ENCODE measurements around the gene RBM19. TPM values are rescaled to one million over a fixed set of nuclear protein-coding genes. Genes with fewer than 3 reads are reported as not detected.
A peak's percentile ranks its signal among the peaks of the same experiment; 100 is the strongest.

RBM19 gene
- total RNA-seq, 2 experiments from 2014 or later: 29.6 to 33.8 TPM

- ChIA-PET CTCF (interaction anchor here (0.6 kb wide), 1 partner anchor 48 kb away, joined by 4 read pairs; no protein-coding TSS in a partner anchor), POLR2A (no interaction called here)
- no peaks in the 10 kb centered on the region for H3K36me3 Mint-ChIP-seq (ENCODE audit: low read depth)
- H3K27ac Mint-ChIP-seq: no peak overlapping the region
- H3K27me3 Mint-ChIP-seq (ENCODE audit: low read depth): no peaks in the 10 kb centered on the region
- ATAC-seq: no peak
- H3K4me1 Mint-ChIP-seq (ENCODE audit: low read depth): no peaks in the 10 kb centered on the region
- no peaks in the 10 kb centered on the region for H3K9me3 Mint-ChIP-seq (ENCODE audit: insufficient read depth)
- no peak overlapping the region for H3K4me3 Mint-ChIP-seq
- DNase-seq: no peak
Observed at GRCh38 chr12:113879658-113880057, 86.5 kb downstream of the RBM19 start.

GRCh38 chr12:113877607-113878006, 88.5 kb downstream of the RBM19 start:
- no peak overlapping the region for H3K4me3 Mint-ChIP-seq
- ATAC-seq: no peak
- no peak for DNase-seq
- no peaks in the 10 kb centered on the region for H3K9me3 Mint-ChIP-seq (ENCODE audit: insufficient read depth)
- H3K27ac Mint-ChIP-seq: no peak overlapping the region
- no peaks in the 10 kb centered on the region for H3K4me1 Mint-ChIP-seq (ENCODE audit: low read depth)
- POLR2A ChIA-PET: no interaction called here
- no peaks in the 10 kb centered on the region for H3K27me3 Mint-ChIP-seq (ENCODE audit: low read depth)
- CTCF ChIA-PET: no interaction called here
- no peaks in the 10 kb centered on the region for H3K36me3 Mint-ChIP-seq (ENCODE audit: low read depth)

- DNase-seq: no peak
- ChIA-PET CTCF (no interaction called here), POLR2A (no interaction called here)
- Mint-ChIP-seq H3K27ac (no peak overlapping the region), H3K36me3 (ENCODE audit: low read depth) (no peaks in the 10 kb centered on the region), H3K4me1 (ENCODE audit: low read depth) (no peaks in the 10 kb centered on the region), H3K9me3 (ENCODE audit: insufficient read depth) (no peaks in the 10 kb centered on the region), H3K27me3 (ENCODE audit: low read depth) (no peaks in the 10 kb centered on the region), H3K4me3 (no peak overlapping the region)
- ATAC-seq: no peak
Observed at GRCh38 chr12:113876160-113876559, 90.0 kb downstream of the RBM19 start.

- Mint-ChIP-seq H3K4me1 (ENCODE audit: low read depth) (no peaks in the 10 kb centered on the region), H3K36me3 (ENCODE audit: low read depth) (no peaks in the 10 kb centered on the region), H3K27me3 (ENCODE audit: low read depth) (no peaks in the 10 kb centered on the region), H3K4me3 (no peak overlapping the region), H3K27ac (no peak overlapping the region), H3K9me3 (ENCODE audit: insufficient read depth) (no peaks in the 10 kb centered on the region)
- POLR2A ChIA-PET: no interaction called here
- DNase-seq (no peak), ATAC-seq (no peak)
- CTCF ChIA-PET: no interaction called here
Observed at GRCh38 chr12:113875691-113876090, 90.4 kb downstream of the RBM19 start.

- no peak overlapping the region for H3K4me3 Mint-ChIP-seq
- peak overlapping the region; percentile 30 for H3K27ac Mint-ChIP-seq
- ChIA-PET POLR2A (no interaction called here), CTCF (no interaction called here)
- DNase-seq (no peak), ATAC-seq (no peak)
- no peaks in the 10 kb centered on the region for H3K27me3 Mint-ChIP-seq (ENCODE audit: low read depth)
- H3K9me3 Mint-ChIP-seq (ENCODE audit: insufficient read depth): no peaks in the 10 kb centered on the region
- no peaks in the 10 kb centered on the region for H3K4me1 Mint-ChIP-seq (ENCODE audit: low read depth)
- no peaks in the 10 kb centered on the region for H3K36me3 Mint-ChIP-seq (ENCODE audit: low read depth)
Observed at GRCh38 chr12:113874999-113875561, 91.0 kb downstream of the RBM19 start.

GRCh38 chr12:113874326-113874725, 91.8 kb downstream of the RBM19 start:
- Mint-ChIP-seq H3K36me3 (ENCODE audit: low read depth) (no peaks in the 10 kb centered on the region), H3K4me3 (no peak overlapping the region), H3K27me3 (ENCODE audit: low read depth) (no peaks in the 10 kb centered on the region), H3K4me1 (ENCODE audit: low read depth) (no peaks in the 10 kb centered on the region), H3K9me3 (ENCODE audit: insufficient read depth) (no peaks in the 10 kb centered on the region), H3K27ac (no peak overlapping the region)
- no peak for DNase-seq
- POLR2A ChIA-PET: no interaction called here
- CTCF ChIA-PET: no interaction called here
- ATAC-seq: no peak

GRCh38 chr12:113873740-113874139, 92.4 kb downstream of the RBM19 start:
- ATAC-seq: no peak
- Mint-ChIP-seq H3K9me3 (ENCODE audit: insufficient read depth) (no peaks in the 10 kb centered on the region), H3K27ac (no peak overlapping the region), H3K4me1 (ENCODE audit: low read depth) (no peaks in the 10 kb centered on the region), H3K36me3 (ENCODE audit: low read depth) (no peaks in the 10 kb centered on the region), H3K27me3 (ENCODE audit: low read depth) (no peaks in the 10 kb centered on the region), H3K4me3 (no peak overlapping the region)
- DNase-seq: no peak
- ChIA-PET POLR2A (no interaction called here), CTCF (no interaction called here)

DNA sequence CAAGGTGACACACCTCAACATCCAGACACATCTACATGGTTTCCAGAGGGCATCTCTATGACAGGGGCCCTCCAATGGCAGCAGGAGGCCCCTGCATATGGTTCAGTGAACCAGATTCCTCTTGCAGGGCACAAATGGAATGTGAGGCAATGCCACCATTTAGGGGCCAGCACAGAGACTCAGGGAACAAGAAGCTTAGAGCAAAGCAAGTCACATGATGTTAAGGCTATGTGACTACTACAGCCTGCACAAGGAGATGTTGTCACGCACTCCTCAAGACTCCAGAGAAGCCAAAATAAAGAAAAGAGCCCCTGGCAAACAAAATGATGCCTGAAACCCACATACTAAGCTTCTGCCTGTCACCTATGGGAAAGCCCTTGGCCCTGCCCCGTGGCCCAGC, 95.2 kb downstream of the RBM19 start:
- Mint-ChIP-seq H3K9me3 (ENCODE audit: insufficient read depth) (no peaks in the 10 kb centered on the region), H3K36me3 (ENCODE audit: low read depth) (no peaks in the 10 kb centered on the region), H3K4me1 (ENCODE audit: low read depth) (no peaks in the 10 kb centered on the region), H3K4me3 (no peak overlapping the region), H3K27me3 (ENCODE audit: low read depth) (no peaks in the 10 kb centered on the region), H3K27ac (no peak overlapping the region)
- ATAC-seq: no peak
- no peak for DNase-seq
- ChIA-PET CTCF (no interaction called here), POLR2A (no interaction called here)

- Mint-ChIP-seq H3K4me1 (ENCODE audit: low read depth) (no peaks in the 10 kb centered on the region), H3K9me3 (ENCODE audit: insufficient read depth) (no peaks in the 10 kb centered on the region), H3K4me3 (no peak overlapping the region), H3K27me3 (ENCODE audit: low read depth) (no peaks in the 10 kb centered on the region), H3K36me3 (ENCODE audit: low read depth) (no peaks in the 10 kb centered on the region), H3K27ac (no peak overlapping the region)
- ChIA-PET POLR2A (no interaction called here), CTCF (no interaction called here)
- ATAC-seq (no peak), DNase-seq (no peak)
Observed at GRCh38 chr12:113870035-113870434, 96.1 kb downstream of the RBM19 start.

- ChIA-PET CTCF (no interaction called here), POLR2A (no interaction called here)
- ATAC-seq (no peak), DNase-seq (no peak)
- Mint-ChIP-seq H3K27me3 (ENCODE audit: low read depth) (no peaks in the 10 kb centered on the region), H3K9me3 (ENCODE audit: insufficient read depth) (no peaks in the 10 kb centered on the region), H3K4me1 (ENCODE audit: low read depth) (peaks cover 4% of the 10 kb centered on the region), H3K36me3 (ENCODE audit: low read depth) (no peaks in the 10 kb centered on the region), H3K4me3 (no peak overlapping the region), H3K27ac (peak overlapping the region; percentile 44)
Observed at GRCh38 chr12:113868365-113868764, 97.8 kb downstream of the RBM19 start.

- Mint-ChIP-seq H3K27me3 (ENCODE audit: low read depth) (no peaks in the 10 kb centered on the region), H3K27ac (no peak overlapping the region), H3K9me3 (ENCODE audit: insufficient read depth) (no peaks in the 10 kb centered on the region), H3K4me3 (no peak overlapping the region), H3K36me3 (ENCODE audit: low read depth) (no peaks in the 10 kb centered on the region), H3K4me1 (ENCODE audit: low read depth) (peaks cover 14% of the 10 kb centered on the region)
- POLR2A ChIA-PET: no interaction called here
- CTCF ChIA-PET: no interaction called here
- DNase-seq: no peak
- ATAC-seq: no peak
Observed at GRCh38 chr12:113867258-113867657, 98.9 kb downstream of the RBM19 start.

GRCh38 chr12:113866496-113866895, 99.6 kb downstream of the RBM19 start:
- POLR2A ChIA-PET: interaction anchor here (0.6 kb wide), 1 partner anchor 644 kb away, joined by 3 read pairs; no protein-coding TSS in a partner anchor
- ATAC-seq (no peak), DNase-seq (no peak)
- H3K27me3 Mint-ChIP-seq (ENCODE audit: low read depth): no peaks in the 10 kb centered on the region
- H3K27ac Mint-ChIP-seq: no peak overlapping the region
- H3K4me1 Mint-ChIP-seq (ENCODE audit: low read depth): peaks cover 19% of the 10 kb centered on the region
- H3K9me3 Mint-ChIP-seq (ENCODE audit: insufficient read depth): no peaks in the 10 kb centered on the region
- CTCF ChIA-PET: no interaction called here
- H3K36me3 Mint-ChIP-seq (ENCODE audit: low read depth): no peaks in the 10 kb centered on the region
- no peak overlapping the region for H3K4me3 Mint-ChIP-seq

DNA sequence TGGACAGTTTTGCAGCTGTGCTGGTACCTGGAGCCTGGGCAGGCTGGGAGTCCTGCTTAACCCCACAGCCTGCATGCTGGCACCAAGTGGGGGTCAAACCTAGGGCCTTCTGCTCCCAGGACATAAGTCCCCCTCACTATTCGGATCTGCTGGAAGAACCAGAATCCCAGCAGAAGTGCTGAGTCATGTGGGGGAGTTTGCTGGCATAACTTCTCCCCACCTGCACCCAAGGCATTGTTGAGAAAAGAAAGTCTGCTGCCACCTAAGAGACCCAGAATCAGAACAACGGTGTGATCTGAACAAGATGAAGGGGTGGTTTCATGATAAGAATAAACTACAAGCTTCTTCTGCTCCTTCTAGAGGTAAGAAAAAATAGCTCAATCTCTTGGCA, 102.7 kb downstream of the RBM19 start:
- H3K27ac Mint-ChIP-seq: no peak overlapping the region

More for the DNA sequence above, 102.7 kb downstream of the RBM19 start:
- ATAC-seq: no peak
- Mint-ChIP-seq H3K4me3 (no peak overlapping the region), H3K4me1 (ENCODE audit: low read depth) (peaks cover 19% of the 10 kb centered on the region), H3K27me3 (ENCODE audit: low read depth) (no peaks in the 10 kb centered on the region), H3K9me3 (ENCODE audit: insufficient read depth) (no peaks in the 10 kb centered on the region), H3K36me3 (ENCODE audit: low read depth) (no peaks in the 10 kb centered on the region)
- DNase-seq: no peak
- POLR2A ChIA-PET: no interaction called here
- CTCF ChIA-PET: no interaction called here
